ENCODE data around the gene PPP6R1.

The PPP6R1 gene

DNA sequence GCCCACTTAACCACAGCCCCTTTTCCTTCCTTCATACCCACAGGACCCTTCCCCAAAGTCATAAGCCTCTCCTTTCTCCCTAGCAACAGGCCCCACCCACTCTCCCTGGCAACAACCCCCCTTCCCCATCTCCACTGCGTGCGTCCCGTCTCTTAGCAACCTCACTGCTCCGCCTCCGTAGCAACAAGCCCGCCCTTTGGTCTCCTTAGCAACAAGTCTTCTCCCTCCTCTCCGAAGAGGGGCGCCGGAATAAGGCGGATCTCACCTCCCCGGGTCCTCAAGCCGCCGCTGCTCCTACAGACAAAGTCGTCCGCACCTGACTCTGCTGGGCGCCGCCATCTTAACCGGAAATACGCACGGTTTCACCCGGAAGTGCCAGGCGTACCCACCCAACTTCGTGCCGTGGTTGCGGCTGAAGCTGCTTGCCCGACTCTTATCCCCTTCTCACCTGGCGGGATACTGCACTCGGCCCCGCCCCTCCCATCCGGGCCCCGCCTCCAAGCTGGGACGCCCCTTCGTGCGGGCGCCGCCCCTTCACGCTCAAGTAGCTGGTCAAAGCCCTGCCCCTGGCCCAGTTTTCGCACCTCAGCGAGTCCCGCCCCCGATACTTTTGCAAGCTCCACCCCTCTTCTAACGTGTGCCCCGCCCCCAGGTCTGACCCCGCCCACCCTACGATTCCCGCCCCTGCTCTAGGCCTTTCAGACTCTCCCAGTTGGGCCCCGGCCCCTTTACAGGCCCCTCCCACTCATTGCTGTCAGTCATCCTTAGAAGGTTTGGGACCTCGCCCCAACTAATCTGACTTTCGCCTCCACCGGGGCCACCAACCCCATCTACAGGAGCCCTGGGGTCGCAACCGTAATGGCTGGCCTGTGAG is 21.2 kb upstream of the PPP6R1 start, which contains the start of gene HSPBP1:
Gene HSPBP1, minus strand, starts transcription at position 341 of the 874 bp plus-strand sequence. CDS start 502 bp downstream, outside the sequence.
- peak; percentile 87 for DNase-seq (ENCODE audit: low read depth, low spot score)

- no peak for DNase-seq (ENCODE audit: low read depth, low spot score)
Measured at GRCh38 chr19:55279340-55279739, 20.5 kb upstream of the PPP6R1 start.

DNA sequence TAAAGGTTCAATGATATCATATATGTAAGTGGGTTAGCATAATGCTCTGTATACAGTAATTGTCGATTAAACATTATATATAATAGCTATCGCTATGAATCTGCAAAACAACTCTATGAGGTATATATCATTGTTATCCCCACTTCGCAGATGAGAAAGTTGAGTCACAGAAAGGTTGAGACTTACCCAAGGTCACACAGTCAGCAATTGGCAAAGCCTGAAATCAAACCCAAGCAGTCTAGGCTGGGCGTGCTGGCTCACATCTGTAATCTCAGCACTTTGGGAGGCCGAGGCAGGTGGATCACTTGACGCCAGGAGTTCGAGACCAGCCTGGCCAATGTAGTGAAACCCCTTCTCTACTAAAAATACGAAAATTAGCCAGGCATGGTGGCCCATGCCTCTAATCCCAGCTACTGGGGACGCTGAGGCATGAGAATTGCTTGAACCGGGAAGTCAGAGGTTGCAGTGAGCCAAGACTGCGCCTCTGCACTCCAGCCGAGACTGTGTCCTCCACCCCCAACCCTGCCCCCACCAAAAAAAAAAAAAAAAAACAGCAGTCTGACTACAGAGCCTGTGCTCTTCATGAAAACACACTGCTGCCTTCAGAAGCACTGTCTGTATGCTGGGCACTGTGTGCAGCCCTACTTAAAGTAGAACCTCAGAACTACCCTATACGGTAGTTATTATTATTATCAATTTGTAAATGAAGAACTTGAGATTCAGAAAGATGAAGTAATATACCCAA is 19.7 kb upstream of the PPP6R1 start:
- DNase-seq (ENCODE audit: low read depth, low spot score) = no peak

DNA sequence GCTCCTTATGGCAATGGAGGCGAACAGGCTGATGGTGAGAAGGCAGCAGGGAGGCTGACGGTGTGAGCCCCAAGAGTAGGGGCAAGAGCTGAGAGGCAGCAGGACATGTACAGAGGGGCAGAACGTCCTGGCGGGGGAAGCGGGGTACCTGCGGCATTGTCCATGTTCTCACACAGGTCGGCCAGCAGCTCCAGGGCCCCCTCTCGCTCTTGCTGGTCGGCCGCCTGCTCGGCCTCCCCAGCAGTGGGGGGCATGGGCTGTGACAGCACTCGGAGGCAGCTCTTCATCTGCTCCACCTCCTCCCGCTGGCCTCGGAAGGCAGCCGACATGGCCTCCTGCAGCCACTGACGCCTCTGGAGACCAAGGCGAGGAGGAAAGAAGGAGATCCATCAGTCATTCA is 18.7 kb upstream of the PPP6R1 start:
- no peak for DNase-seq (ENCODE audit: low read depth, low spot score)

GRCh38 chr19:55276720-55277430 is 18.1 kb upstream of the PPP6R1 start:
- DNase-seq (ENCODE audit: low read depth, low spot score) = no peak

- DNase-seq (ENCODE audit: low read depth, low spot score) = no peak
Measured at GRCh38 chr19:55275851-55276719, 17.3 kb upstream of the PPP6R1 start.

GRCh38 chr19:55273978-55274707 is 15.3 kb upstream of the PPP6R1 start:
- no peak for DNase-seq (ENCODE audit: low read depth, low spot score)

DNA sequence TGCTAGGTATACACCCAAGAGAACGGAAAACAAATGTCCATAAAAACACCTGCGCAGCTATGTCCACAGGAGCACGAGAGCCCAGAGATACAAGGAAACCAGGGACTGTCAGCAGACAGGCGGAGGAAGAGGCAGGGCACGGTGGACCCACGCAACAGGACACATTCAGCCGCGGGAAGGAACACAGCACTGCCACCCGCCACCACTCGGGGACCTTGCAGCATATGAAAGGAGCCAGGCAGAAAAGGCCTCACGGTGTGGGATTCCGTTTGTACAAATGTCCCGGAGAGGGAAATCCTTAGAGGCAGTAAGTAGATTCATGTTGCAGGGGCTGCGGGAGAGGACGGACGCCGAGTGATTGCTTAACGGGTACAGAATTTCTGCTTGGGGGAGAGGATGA is 13.3 kb upstream of the PPP6R1 start:
- DNase-seq (ENCODE audit: low read depth, low spot score) = no peak

DNA sequence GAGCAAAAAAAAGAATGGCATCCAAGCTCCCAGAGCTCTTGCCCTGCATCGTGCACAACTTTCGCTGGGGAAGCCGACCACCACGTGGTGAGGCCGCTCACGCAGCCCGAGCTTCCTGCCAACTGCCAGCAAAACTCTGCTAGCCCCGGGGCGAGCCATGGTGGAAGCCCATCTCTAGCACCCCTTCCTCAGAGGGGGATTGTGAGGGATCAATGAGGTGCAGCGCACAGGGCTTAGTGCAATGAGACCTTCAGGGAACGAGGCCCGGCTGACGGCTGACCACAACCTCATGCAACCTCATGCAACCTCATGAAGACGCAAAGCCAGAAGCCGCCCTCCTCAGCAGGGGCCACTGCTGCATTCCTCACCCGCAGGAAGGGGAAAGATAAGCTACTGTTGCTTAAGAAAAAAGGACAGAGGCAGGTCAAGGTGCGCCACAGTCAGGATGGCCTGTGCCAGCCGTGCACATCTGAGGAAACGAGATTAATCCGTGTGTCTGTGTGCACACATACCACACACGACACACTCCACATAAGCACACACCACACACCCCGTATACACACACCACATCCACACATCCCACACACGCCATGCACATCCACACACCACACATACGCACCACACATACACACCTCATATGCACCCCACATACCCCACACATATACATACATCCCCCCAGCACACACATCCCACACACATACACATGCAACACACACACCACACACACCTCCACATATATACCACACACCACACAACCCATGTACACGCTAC is 11.5 kb upstream of the PPP6R1 start:
- no peak for DNase-seq (ENCODE audit: low read depth, low spot score)

- DNase-seq (ENCODE audit: low read depth, low spot score) = no peak
Measured at GRCh38 chr19:55269299-55269698, 10.5 kb upstream of the PPP6R1 start.

DNA sequence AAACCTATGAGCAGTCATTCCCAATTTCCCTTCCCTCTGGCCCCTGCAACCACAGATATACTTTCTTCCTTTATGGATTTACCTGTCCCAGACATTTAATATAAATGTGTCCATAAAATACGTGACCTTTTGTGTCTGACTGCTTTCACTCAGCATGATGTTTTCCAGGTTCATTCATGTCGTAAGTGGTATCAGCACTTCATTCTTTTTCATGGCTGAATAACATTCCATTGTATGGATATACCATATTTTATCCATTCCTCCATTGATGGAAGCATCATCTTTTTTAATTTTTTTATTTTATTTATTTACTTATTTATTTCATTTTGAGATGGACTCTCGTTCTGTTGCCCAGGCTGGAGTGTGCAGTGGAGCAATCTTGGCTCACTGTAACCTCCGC is 8.0 kb upstream of the PPP6R1 start:
- DNase-seq (ENCODE audit: low read depth, low spot score) = no peak

DNA sequence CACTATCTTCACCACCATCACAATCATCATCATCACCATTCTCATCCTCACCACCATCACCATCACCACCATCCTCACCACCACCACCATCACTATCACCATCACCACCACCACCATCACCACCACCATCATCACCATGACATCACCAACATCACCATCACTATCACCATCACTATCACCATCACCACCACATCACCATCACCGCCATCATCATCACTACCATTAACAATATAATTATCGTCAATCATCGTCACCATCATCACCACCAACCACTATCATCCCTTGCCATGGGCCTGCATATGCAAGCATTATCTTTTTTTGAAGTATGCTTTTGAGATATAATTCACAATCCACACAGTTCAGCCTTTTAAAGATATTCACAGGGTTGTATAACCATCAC is 7.6 kb upstream of the PPP6R1 start:
- DNase-seq (ENCODE audit: low read depth, low spot score) = no peak

- DNase-seq (ENCODE audit: low read depth, low spot score) = no peak
Measured at GRCh38 chr19:55265723-55266386, 7.0 kb upstream of the PPP6R1 start.

DNA sequence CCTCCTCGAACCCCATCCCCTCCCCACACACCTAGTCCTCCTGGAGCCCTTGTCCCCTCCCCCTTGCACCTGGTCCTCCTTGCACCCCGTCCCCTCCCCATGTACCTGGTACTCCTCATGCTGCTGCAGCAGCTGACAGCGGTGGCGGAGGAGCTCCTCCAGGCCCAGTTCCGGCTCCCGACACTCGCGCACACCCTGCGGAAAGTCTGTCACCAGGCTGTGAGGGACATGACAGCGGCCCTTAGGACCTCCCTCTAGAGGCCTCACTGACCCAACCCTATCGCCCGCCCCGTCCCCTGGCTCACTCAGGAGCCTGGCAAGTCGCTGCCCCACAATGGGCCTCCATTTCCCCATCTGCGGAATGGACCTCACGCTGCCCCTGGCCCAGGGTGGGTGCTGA is 6.4 kb upstream of the PPP6R1 start:
- DNase-seq (ENCODE audit: low read depth, low spot score) = no peak

- DNase-seq (ENCODE audit: low read depth, low spot score) = no peak
Measured at GRCh38 chr19:55264531-55264930, 5.7 kb upstream of the PPP6R1 start.

- DNase-seq (ENCODE audit: low read depth, low spot score) = no peak
Measured at GRCh38 chr19:55262359-55262758, 3.5 kb upstream of the PPP6R1 start.

- DNase-seq (ENCODE audit: low read depth, low spot score) = no peak
Measured at GRCh38 chr19:55261671-55262126, 2.9 kb upstream of the PPP6R1 start.

- no peak for DNase-seq (ENCODE audit: low read depth, low spot score)
Measured at GRCh38 chr19:55259540-55260210, 858 bp upstream of the PPP6R1 start.

DNA sequence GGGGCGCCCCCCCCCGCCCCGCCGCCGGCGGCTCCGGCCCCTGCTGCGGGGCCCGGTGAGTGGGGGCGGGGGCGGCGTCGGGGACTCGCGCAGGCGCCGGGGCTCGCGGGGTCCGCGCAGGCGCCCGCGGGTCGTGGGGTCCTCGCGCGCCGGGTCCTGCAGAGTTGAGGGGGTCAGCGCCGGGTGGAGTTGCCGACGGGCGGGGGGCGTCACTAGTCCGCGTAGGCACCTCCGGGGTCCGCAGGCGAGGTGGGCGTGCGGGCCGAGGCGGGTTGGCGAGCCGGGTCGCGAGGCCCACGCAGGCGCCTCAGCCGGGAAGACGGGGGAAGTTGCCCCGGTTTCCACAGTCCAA is 365 bp downstream of the PPP6R1 start:
- no peak for DNase-seq (ENCODE audit: low read depth, low spot score)

Data from smooth muscle cell of the brain vasculature (primary cell).